MCF 10A (cell line): ENCODE results near the gene AP3S2. TPM values are rescaled to one million over a fixed set of nuclear protein-coding genes. Genes with fewer than 3 reads are reported as not detected.

Experiments
- BruUV-seq: library from RNA; stranded (reverse); fragments of 400-500 nt; replicated peaks from 2 replicates; lab custom pipeline; 2021; lab: Mats Ljungman, UMichigan
- CTCF ChIA-PET: fragments of 300-600 bp; sonication (Branson Sonifier 250); formaldehyde crosslinking; extraction: SDS; loops from one replicate; lab custom pipeline; 2021; ENCODE audit warnings: antibody characterized with exemption, inconsistent platforms; lab: Yijun Ruan, JAX
- POLR2A ChIA-PET: fragments of 300-600, 350-650 bp; sonication (Branson Sonifier 250); formaldehyde crosslinking; extraction: SDS; loops from one replicate; lab custom pipeline; 2020; ENCODE audit warnings: antibody characterized with exemption, inconsistent platforms; lab: Yijun Ruan, JAX
- DNase-seq: peaks from one replicate; pipeline ENCODE4 v3.0.0-alpha.2; 2018; ENCODE audit not compliant: unreplicated experiment
- H3K27ac Mint-ChIP-seq: one replicate; pipeline ENCODE4 v1.8.0; 2022; ENCODE audit warnings: mild to moderate bottlenecking, low read depth, mixed read lengths; ENCODE audit not compliant: unreplicated experiment
- H3K27me3 Mint-ChIP-seq: one replicate; pipeline ENCODE4 v1.8.0; 2022; ENCODE audit warnings: mixed read lengths; ENCODE audit not compliant: insufficient read depth, unreplicated experiment
- H3K36me3 Mint-ChIP-seq: one replicate; pipeline ENCODE4 v1.8.0; 2022; ENCODE audit warnings: mild to moderate bottlenecking, moderate library complexity, mixed read lengths; ENCODE audit not compliant: insufficient read depth, unreplicated experiment
- H3K4me1 Mint-ChIP-seq: one replicate; pipeline ENCODE4 v1.8.0; 2022; ENCODE audit warnings: mixed read lengths; ENCODE audit not compliant: insufficient read depth, unreplicated experiment
- H3K4me3 Mint-ChIP-seq: one replicate; pipeline ENCODE4 v1.8.0; 2022; ENCODE audit warnings: mild to moderate bottlenecking, moderate library complexity, mixed read lengths; ENCODE audit not compliant: unreplicated experiment
- H3K9me3 Mint-ChIP-seq: one replicate; pipeline ENCODE4 v1.8.0; 2022; ENCODE audit warnings: mixed read lengths; ENCODE audit not compliant: unreplicated experiment
- CTCF ChIP-seq: fragments of 200-600 bp; IDR thresholded peaks from one replicate; pipeline ENCODE4 v1.8.0; 2022; ENCODE audit warnings: antibody characterized with exemption, mild to moderate bottlenecking; ENCODE audit not compliant: unreplicated experiment
- intact Hi-C: fragments of 100-400 bp; cut with micrococcal nuclease; formaldehyde crosslinking; loops from 2 replicates; pipeline ENCODE4 v1.14.1; 2022
- total RNA-seq: library from RNA; stranded (reverse); gene quantifications from 2 replicates; pipeline ENCODE4 v1.2.3, GENCODE V29; 2022

The AP3S2 gene
- total RNA-seq, 1 experiment from 2014 or later = 38.4 TPM

- no peak for TF ChIP-seq CTCF
- Mint-ChIP-seq H3K27ac (peak overlapping the region; percentile 88), H3K4me3 (peak overlapping the region; percentile 89), H3K9me3 (no peaks in the 10 kb centered on the region), H3K4me1 (peaks cover 23% of the 10 kb centered on the region), H3K36me3 (peaks cover 43% of the 10 kb centered on the region), H3K27me3 (no peaks in the 10 kb centered on the region)
- POLR2A ChIA-PET = interaction anchor here (0.5 to 4.1 kb wide), 11 partner anchors 8 to 224 kb away, joined by 3 to 32 read pairs (median 4); no protein-coding TSS in a partner anchor
- BruUV-seq = TSS peak; percentile 18
- intact Hi-C loops = loop anchor here (2.0 kb wide), 3 partner anchors 31 to 61 kb away; no protein-coding TSS in a partner anchor
- CTCF ChIA-PET = interaction anchor here (1.6 to 2.4 kb wide), 3 partner anchors 52 to 61 kb away, joined by 3 to 13 read pairs (median 6); no protein-coding TSS in a partner anchor
- peak; percentile 38 for DNase-seq
Observed at GRCh38 chr15:89813381-89814111, 80.2 kb downstream of the AP3S2 start.

GRCh38 chr15:89812847-89813320 lies 80.9 kb downstream of the AP3S2 start:
- no peak for TF ChIP-seq CTCF
- Mint-ChIP-seq H3K4me3 (peak overlapping the region; percentile 89), H3K36me3 (peaks cover 49% of the 10 kb centered on the region), H3K4me1 (peaks cover 28% of the 10 kb centered on the region), H3K27ac (peak overlapping the region; percentile 88), H3K9me3 (no peaks in the 10 kb centered on the region), H3K27me3 (no peaks in the 10 kb centered on the region)
- intact Hi-C loops = loop anchor here (1.0 to 2.0 kb wide), 4 partner anchors 30 to 62 kb away; no protein-coding TSS in a partner anchor
- ChIA-PET POLR2A (interaction anchor here (0.7 to 4.1 kb wide), 13 partner anchors 9 to 105 kb away, joined by 3 to 32 read pairs (median 4); no protein-coding TSS in a partner anchor), CTCF (interaction anchor here (0.6 to 2.4 kb wide), 7 partner anchors 13 to 62 kb away, joined by 3 to 13 read pairs (median 4); no protein-coding TSS in a partner anchor)
- peak; percentile 39 for DNase-seq
- BruUV-seq = no TSS peak

- POLR2A ChIA-PET = interaction anchor here (0.8 to 4.0 kb wide), 12 partner anchors 9 to 590 kb away, joined by 3 to 22 read pairs (median 4); no protein-coding TSS in a partner anchor
- H3K4me1 Mint-ChIP-seq = peaks cover 33% of the 10 kb centered on the region
Observed at GRCh38 chr15:89812011-89812846, 81.6 kb downstream of the AP3S2 start.

More at GRCh38 chr15:89812011-89812846, 81.6 kb downstream of the AP3S2 start:
- no peak for TF ChIP-seq CTCF
- H3K4me3 Mint-ChIP-seq = peak overlapping the region; percentile 89
- H3K9me3 Mint-ChIP-seq = no peaks in the 10 kb centered on the region
- intact Hi-C loops = loop anchor here (1.0 to 2.0 kb wide), 4 partner anchors 29 to 63 kb away; no protein-coding TSS in a partner anchor
- H3K36me3 Mint-ChIP-seq = peaks cover 56% of the 10 kb centered on the region
- BruUV-seq = no TSS peak
- CTCF ChIA-PET = interaction anchor here (0.6 to 2.4 kb wide), 9 partner anchors 12 to 77 kb away, joined by 3 to 13 read pairs (median 4); no protein-coding TSS in a partner anchor
- no peaks in the 10 kb centered on the region for H3K27me3 Mint-ChIP-seq
- H3K27ac Mint-ChIP-seq = peak overlapping the region; percentile 88
- peak; percentile 97 for DNase-seq
